Measurements from ENCODE around the gene SLC2A11.

SLC2A11 gene

GRCh38 chr22:23857606-23858483, at the start of gene SLC2A11:
Gene SLC2A11 (plus strand): TSS chr22:23857875. CDS start chr22:23858000, 125 bp downstream.
- no peak for FAIRE-seq

- FAIRE-seq, result no peak
These were observed 45.3 kb upstream of the SLC2A11 start for GRCh38 chr22:23812378-23812777.

- FAIRE-seq, result no peak
These were observed 42.0 kb upstream of the SLC2A11 start for GRCh38 chr22:23815541-23816155.

GRCh38 chr22:23816156-23816976, 41.3 kb upstream of the SLC2A11 start:
- FAIRE-seq, result no peak

GRCh38 chr22:23817146-23817545, 40.5 kb upstream of the SLC2A11 start:
- FAIRE-seq, result no peak

GRCh38 chr22:23818541-23818940, 39.1 kb upstream of the SLC2A11 start:
- FAIRE-seq, result no peak

- no peak for FAIRE-seq
These were observed 36.9 kb upstream of the SLC2A11 start for GRCh38 chr22:23820748-23821211.

- FAIRE-seq, result no peak
These were observed 35.5 kb upstream of the SLC2A11 start for GRCh38 chr22:23822101-23822671.

- no peak for FAIRE-seq
These were observed 34.3 kb upstream of the SLC2A11 start for GRCh38 chr22:23823331-23823791.

- no peak for FAIRE-seq
These were observed 33.0 kb upstream of the SLC2A11 start for GRCh38 chr22:23824476-23825245.

- FAIRE-seq, result no peak
These were observed 32.3 kb upstream of the SLC2A11 start for GRCh38 chr22:23825246-23825905.

- FAIRE-seq, result no peak
These were observed 30.9 kb upstream of the SLC2A11 start for GRCh38 chr22:23826510-23827350.

- no peak for FAIRE-seq
These were observed 30.2 kb upstream of the SLC2A11 start for GRCh38 chr22:23827351-23827995.

GRCh38 chr22:23828800-23829680, 28.6 kb upstream of the SLC2A11 start:
- no peak for FAIRE-seq

- no peak for FAIRE-seq
These were observed 27.8 kb upstream of the SLC2A11 start for GRCh38 chr22:23829845-23830372.

GRCh38 chr22:23831261-23831660, 26.4 kb upstream of the SLC2A11 start:
- no peak for FAIRE-seq

GRCh38 chr22:23831781-23832180, 25.9 kb upstream of the SLC2A11 start:
- no peak for FAIRE-seq

- no peak for FAIRE-seq
These were observed 25.3 kb upstream of the SLC2A11 start for GRCh38 chr22:23832226-23833016.
